Breast epithelium (tissue), 3 donors: ENCODE measurements around the gene ADAMTS3.

Source experiments
- POLR2A ChIP-seq: fragments of 450-650 bp; IDR thresholded peaks from one replicate; pipeline ENCODE4 v1.6.1; 2016; ENCODE audit warnings: antibody characterized with exemption, mild to moderate bottlenecking, moderate library complexity
- POLR2AphosphoS5 ChIP-seq, 3 donors: sonication (generic); formaldehyde crosslinking; IDR thresholded peaks; one replicate each; pipeline ENCODE4 v1.6.1; 2017; ENCODE audit warnings: antibody characterized with exemption in 3 of 3
- TF ChIP-seq, protein P1 (sequence below), 3 donors: fragments of 450-650 bp; IDR thresholded peaks; one replicate each; pipeline ENCODE4 v1.5.1; 2016 to 2017; ENCODE audit warnings: antibody characterized with exemption in 3 of 3, mild to moderate bottlenecking in 3 of 3, moderate library complexity in 3 of 3

DNA sequence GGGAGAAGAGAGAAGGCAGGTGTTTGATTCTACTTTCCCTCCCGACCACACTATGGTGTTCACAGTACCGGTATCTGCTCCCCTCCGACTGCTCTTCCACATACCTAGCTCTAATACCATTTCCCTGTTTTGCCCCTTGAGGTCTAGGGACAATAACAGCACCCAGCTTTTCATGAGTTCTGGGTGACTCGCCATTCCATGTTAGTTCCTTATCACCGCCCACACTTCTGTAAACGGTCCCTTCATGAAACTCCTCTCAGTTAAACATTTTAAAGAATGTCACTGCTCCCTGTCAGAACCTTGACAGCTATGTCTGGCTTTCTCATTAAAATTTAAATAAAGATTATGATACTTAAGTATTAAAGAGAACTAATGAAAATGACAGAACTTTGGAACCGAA lies 136.7 kb downstream of the ADAMTS3 start:
- TF ChIP-seq, protein P1, sequence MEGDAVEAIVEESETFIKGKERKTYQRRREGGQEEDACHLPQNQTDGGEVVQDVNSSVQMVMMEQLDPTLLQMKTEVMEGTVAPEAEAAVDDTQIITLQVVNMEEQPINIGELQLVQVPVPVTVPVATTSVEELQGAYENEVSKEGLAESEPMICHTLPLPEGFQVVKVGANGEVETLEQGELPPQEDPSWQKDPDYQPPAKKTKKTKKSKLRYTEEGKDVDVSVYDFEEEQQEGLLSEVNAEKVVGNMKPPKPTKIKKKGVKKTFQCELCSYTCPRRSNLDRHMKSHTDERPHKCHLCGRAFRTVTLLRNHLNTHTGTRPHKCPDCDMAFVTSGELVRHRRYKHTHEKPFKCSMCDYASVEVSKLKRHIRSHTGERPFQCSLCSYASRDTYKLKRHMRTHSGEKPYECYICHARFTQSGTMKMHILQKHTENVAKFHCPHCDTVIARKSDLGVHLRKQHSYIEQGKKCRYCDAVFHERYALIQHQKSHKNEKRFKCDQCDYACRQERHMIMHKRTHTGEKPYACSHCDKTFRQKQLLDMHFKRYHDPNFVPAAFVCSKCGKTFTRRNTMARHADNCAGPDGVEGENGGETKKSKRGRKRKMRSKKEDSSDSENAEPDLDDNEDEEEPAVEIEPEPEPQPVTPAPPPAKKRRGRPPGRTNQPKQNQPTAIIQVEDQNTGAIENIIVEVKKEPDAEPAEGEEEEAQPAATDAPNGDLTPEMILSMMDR (IDR thresholded peaks at IDR 0.05): no peak
- no peak for TF ChIP-seq POLR2A
- no peak for TF ChIP-seq POLR2AphosphoS5 (IDR thresholded peaks at IDR 0.05)
